Activated T-cell treated with anti-CD3 and anti-CD28 coated beads, Interleukin-2, amount 50 U/mL, for 48 hours (primary cell): ENCODE measurements around the gene PROX1.

Source experiments
- DNase-seq, 2 experiments: peaks; one replicate each; pipeline ENCODE4 v3.0.0-alpha.2; 2020

The PROX1 gene

DNA sequence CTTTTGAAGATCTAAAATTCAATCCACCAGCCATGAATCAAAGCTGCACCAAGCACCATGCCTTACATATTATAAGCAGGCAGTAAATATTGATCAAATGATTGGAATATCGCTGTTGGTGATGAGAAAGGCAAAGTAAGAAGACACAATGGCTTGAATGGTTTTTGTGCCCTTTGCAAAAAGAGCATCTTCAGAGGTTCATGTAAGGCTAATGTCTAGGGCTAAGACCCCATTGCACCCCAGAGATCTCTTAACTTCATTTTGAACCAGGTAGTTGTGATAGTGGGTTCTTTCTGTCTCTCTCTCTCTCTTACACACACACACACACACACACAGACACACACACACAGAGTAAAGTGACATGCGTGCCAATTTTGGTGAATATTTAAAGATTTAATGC lies 12.0 kb downstream of the PROX1 start:
- DNase-seq: no peak

DNA sequence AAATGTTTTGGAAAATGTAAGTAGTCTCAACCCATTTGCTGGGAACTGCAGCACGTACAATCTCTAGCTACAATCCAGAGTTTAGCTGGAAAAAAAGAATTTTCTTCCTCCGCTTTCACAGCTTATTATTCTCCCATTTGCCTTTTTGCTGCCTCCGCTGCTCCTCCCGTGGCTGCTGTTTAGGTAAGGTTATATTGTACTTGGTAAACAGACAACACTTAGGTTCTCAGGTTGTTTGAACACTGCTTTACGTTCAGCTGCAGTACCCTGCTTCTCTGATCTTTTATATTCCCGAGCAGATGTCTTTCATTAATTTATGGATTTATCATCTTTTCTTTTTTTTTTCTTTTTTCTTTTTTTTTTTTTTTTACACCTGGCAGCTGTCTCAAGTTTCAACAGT lies 14.3 kb downstream of the PROX1 start:
- DNase-seq: no peak

DNA sequence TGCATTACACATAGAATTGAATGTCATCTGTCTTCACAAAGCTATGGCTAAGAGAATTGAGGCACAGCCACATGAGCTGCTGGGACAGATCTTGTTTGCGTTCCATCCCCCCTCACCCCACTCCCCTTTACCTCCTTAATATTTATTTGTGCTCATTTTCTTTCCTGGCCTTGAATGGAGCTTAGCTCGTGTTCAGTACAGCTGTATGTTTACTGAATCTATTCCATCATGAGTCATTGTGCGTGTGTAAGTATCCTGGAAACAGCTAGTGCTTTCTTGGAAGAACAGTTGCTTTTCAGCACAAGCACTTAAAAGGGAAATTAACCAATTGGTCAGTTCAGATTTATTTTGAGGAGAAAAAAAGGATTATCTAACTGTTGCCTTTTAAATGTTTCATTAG lies 14.7 kb downstream of the PROX1 start:
- DNase-seq: no peak

DNA sequence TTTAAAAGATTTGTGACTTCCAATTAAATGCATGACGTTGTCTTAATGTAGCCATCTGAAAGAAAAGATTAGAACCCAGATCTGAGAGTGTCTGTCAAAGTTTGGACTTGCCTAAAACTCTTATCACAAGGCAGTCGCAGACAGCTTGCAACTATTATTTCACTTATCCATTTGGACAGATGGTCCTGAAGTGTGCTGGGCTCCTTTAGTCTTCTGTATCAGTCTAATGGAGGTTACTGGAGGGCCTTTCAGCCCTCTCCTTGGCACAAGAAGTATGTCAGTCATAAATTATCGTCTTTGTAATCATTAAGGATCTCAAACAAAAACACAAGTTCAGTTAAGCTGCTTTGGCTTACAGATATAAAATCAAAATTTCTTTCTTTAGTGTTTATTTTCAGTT lies 15.5 kb downstream of the PROX1 start:
- DNase-seq: no peak

DNA sequence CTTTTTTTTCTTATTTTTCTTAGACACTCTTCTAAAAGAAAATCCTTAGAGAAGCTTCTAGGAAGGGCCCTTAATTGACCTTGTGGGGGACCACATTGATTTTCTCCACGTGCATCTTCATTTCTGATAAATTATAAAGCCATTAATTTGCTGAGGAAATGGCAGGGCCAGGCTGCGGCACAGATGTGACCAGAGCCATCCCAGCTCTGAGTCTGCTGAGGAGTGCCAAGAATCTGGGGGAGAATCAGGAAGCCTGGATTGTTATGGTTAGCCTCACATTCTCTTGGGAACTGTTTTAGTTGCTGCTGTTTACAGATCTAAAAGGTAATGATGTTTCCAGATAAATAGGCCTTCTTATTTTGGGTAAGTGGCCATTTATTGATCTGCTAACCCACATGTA lies 16.2 kb downstream of the PROX1 start:
- no peak for DNase-seq

DNA sequence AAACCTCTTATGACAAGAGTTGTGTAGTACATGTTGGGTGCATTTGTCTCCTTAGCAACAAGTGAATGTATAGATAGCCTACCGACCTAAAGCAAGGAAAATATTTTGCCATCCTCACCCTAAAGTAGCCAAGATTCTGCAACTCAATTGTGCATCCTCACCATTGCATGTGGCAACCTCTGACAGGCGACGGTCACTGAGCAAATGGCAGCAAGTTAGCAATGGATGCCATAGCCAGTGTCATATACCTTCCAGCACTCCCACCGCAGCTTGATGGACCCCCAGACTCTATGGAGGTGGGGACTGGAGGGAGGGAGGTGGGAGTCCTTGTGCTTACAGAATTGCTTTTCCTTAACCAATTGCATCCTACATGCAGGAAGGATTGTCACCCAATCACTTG lies 17.0 kb downstream of the PROX1 start:
- no peak for DNase-seq

DNA sequence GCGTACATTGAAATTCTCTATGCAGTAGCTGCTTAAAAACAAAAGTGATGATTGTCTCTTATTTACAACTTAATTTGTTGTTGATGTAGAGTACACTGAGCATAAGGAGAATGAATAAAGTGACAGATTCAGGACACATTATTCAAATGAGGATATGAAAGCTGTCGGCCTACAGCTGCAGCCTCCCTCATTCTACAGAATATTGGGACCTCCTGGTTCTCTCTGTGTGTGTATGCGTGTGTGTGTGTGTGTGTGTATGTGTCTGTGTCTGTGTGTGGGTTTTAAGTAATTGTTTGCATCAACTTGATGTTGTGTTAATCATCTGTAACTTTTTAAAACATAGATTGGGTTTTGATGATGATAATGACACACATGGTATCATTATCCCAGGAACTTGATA lies 17.9 kb downstream of the PROX1 start:
- DNase-seq: no peak

DNA sequence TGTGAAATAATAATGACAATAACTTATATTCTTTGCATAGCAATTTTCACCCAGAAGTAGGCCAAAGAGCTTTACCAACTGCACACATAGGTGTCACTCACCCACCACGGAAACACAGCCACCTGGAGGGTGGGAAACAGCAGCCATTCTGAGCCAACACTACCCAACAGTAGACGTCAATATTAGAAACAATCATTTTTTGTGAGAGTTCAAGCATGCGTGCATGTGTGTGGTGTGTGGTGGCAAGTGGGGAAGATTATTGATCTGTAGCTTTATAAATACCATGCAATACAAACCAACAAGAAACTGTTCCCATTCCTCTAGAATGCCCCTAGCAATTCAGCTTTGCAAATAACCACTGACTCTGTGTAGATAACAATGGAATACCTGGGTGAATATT lies 19.1 kb downstream of the PROX1 start:
- no peak for DNase-seq

DNA sequence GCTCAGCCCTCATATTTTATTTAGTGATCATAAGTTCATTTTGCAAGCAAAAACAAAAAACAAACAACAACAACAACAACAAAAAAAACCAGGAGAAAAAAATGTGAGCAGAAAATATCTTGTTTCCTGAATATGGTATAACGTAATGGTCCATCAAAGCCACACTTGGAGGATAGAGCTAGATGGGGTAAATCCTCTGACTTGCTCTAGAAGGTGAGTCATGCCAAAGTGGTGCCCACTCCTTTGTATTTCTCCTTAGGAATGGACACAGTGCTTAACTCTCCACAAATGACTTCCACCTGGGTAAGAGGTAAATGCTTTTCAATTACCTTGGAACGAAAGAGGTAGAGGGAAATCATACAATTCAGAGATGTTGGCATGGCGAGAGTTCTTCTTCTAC lies 20.6 kb downstream of the PROX1 start:
- no peak for DNase-seq

DNA sequence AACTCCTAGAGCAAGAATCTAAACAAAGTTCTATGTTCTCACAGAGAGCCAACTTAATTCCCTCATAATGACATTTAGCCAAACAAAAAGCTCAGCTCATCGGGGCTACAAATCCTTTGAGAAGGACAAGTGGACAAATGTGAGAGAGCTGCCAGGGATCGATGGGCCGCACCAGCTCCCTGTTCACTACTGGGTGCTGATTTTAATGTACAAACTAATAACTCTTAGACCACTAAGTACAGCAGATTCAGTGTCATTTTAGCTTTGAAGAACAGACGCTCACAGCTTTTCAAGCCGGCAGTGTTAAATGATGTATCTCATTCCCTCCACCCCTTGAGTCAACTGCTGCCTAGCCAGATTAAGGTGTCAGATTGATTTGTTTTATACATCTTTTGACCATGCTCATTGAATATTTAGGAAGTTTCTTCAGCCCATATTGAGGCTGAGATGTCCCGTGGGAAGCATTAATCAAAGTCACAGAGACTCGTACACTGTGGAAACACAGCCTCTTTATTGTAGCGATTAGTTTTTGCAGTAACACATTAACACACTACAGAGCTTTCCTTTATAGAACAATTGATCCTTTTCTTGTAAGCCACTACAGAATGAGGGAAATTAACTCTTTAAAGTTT lies 21.1 kb downstream of the PROX1 start:
- no peak for DNase-seq

DNA sequence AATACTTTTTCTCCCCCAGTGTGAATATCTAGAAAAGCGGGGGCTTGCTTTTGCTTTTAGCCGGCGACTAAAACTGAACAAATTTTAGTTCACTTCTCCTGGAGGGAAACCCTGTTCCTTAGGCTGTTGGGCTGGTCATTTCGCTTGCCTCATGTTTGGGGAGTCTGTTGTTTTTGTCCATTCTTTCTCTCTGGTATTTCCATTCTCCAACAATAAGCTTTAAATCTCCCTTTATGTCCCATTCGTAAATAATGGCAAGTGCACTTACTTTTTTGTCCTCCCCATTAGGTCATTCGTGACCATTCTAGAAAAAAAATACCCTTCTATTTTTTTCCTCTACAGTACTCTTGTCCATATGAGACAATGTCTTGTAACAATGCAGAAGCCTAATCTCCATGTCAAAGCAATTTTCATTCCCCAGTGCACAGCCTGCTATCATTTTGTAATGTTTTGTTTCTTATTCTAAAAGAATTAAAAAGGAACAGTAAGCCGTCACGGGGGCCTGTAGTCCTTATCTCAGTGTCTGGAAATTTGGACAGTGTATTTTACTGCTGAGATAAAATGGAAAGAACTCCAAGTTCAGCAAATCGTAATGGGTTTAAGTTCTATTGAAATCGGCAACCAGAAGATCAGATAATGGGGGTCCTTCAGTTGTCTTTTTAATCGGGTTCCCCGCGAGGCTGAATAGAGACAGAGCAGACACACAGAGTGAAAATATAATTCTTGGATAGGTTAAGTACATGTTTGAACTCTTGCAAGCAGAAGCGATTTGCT lies 21.8 kb downstream of the PROX1 start:
- DNase-seq: no peak

DNA sequence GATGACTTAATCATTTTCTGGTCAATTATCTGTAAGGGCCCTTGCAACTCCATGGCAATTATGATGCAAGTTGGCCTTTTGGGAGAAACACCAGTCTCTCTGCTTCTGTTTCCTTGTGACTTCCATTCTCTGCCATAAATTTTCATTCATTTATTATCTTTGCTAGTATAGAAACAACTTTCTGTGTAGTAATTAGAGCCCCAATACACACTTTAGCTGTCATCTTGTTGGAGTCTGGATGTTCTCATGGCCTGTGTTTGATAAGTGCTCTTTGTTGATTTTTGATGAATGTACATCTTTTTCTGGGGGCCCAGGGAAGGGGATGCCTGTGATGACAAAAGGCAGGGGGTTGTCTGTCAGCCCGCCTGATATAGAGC lies 22.4 kb downstream of the PROX1 start:
- DNase-seq: no peak

DNA sequence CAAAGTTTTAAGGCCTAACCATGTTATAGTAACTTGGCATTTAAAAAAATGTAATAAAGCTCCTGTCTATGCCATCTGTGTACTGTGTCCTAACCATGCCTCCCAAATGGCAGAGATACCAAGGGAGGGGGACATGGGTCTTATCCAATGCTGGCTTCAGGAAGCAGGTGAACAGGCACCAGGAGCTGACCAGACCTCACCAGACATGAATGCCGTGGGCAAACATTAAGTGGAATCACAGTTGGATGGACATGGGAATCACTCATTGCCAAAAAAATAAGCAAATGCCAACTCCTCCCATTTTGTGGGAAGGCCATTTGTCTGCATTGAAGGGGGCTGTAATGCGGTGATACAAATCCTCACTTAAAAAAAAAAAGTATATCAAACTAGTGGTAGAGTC lies 22.9 kb downstream of the PROX1 start:
- DNase-seq: no peak

DNA sequence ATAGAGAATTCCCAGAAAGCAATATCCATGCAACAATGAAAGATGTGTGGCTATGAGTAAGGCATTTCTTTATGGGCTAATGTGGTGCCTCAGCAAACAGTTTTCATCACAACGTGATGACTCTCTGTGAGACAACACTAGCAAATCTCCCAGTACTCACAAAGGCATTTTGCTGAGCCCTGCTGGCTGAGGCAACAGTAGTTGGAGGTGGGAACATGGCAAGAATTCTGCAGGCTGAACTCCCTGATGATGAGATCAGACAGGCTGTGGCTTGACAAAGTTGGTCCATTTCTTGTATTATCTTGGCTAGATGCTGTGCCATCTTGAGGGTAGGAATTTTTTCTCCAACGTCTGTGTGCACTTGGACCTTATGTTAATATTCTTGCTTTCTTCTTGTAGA lies 24.6 kb downstream of the PROX1 start:
- no peak for DNase-seq

DNA sequence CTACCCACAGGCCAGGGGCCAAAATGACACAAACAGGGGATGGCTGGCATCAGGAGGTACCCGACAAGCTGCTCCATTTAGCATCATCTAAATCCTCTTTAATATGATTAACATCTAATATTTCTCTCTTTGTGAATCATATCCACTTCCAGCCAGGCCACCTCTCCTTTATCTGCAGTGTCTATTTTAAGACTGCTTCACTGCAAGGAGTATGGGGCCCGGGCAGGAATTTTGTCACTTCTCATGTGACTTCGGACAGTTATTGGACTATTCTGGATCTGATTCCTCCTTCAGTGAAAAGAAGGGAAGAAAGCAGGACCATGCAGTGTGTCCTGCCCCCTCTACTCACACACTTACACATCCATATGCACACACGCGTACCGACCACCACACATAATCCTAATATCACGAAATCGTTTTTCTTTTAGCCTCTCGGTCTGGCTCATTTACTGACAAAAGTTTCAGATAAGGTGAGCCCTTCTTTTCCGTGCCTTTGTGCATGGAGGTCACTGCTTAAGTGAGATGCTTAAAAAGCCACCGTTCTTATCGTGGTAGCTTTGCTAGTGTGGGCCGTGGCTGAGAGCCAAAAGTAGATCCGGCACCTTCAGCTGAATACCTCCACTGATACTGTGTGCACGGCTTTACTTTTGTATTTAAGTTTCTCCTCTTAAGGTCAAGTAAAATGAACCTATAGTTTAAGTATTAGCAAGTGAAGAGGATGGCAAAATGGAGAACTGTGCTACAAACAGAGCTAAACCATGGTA lies 26.0 kb downstream of the PROX1 start:
- no peak for DNase-seq

DNA sequence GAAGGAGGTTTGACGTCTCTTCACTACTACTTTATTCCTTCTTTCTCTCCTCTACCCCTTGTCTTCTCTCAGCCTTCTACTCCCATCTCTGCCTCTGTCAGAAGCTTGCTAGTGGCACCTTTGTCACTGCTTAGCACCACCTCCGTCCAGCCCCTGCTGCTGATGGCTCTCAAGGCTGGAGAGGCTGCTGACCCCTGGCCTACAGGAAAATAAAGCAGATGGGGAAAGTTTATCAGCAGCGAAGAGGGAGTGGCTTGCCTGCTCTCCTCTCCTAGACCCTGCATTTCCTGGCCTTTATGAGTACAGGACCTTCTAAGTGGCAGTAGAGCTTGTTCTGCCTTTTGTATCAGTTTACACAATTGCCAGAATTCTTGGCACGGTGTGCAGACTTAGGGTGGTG lies 27.0 kb downstream of the PROX1 start:
- no peak for DNase-seq

DNA sequence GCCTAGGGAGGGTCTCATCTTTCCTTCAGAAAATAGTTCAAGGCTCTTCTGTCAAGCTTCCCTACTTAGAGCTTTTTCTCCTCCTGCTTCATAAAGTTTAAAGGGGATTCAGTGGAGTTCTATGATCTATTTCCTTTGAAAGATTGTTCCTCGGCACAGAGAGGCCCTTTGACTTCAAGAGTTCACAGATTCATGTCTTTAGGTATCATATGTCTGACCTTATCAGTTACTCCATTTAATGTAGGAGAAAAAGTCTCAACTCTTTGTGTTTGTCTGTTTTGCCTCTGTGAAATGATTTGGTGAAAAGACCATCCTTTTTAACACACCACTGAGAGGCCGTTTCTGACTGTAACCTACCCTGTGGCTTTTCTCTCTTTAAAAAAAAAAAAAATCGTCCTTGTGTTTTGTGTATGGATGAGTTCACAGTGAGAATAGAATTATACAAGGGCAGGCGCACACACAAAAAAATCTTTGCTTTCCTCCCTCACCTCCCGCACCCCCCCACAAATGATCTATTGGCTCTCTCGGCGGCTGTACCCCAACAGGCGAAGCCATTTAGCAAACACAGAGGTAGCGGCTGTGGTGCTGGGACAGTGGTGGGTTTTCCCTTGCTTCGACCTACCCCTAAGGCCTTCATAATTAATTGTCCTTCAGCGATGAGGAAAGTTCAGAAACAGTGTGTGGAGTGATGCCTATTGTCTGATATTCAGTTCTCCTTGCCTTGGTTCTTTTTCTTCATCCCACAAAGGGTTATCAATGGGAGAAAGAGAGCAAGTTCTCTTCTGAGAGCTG lies 29.6 kb downstream of the PROX1 start:
- no peak for DNase-seq

DNA sequence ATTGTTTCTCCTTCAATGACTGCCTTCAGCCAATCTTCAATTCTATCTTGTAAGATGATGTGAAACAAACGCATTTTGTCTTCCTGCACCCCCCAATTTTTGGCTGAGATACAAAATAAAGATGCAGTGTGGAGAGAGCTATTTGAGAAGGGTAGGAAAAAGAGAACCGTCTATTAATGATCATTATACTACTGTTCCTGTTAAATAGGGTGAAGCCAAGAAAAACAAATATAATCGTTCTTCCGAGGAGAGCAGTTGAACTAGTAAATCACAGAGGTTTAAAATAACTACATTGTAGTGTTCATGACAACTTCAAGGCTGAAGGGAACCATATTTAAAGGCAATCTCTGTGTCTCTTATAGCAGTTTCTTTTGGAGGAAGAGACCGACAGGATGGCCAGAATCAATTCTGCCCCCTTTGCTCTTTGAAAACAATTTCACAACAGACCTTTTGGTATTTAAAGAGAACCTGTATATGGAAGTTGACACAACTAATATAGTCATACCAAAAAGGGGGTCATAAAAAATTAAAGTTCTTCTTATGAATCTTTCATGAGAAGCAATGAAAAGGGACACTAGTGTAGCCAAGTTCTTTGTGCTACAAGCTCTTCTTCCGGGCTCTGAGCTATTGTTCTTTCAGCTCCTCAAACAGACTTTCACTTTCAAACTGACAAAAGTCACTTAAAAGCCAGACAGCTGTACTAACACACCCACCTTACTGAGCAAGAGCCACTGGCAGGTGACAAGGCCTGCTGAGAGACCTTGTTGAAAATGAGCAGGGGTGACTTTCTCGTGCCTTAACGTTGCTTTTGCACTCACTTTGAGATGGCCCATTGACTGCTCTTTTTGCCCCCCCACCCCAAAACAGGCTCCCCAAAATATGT lies 30.9 kb downstream of the PROX1 start:
- no peak for DNase-seq

DNA sequence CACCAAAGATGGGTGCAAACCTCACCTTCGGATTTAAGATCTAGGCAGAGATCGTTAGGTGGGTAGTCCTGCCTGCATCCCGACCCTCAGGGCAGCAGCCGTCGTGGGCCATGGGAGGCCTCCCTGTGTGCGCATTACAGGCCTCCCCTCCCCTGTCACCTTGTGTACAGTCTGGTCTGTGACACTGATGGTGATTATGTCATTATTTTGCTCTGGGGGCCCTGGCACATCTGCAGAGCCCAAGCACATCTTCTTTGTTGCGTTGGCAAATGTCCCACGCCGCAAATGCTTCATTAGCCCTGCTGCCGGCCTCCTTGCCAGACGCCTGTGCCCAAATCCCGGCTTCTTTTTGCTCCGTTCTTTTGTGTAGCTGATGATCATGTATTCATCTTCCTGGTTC lies 31.7 kb downstream of the PROX1 start:
- no peak for DNase-seq

DNA sequence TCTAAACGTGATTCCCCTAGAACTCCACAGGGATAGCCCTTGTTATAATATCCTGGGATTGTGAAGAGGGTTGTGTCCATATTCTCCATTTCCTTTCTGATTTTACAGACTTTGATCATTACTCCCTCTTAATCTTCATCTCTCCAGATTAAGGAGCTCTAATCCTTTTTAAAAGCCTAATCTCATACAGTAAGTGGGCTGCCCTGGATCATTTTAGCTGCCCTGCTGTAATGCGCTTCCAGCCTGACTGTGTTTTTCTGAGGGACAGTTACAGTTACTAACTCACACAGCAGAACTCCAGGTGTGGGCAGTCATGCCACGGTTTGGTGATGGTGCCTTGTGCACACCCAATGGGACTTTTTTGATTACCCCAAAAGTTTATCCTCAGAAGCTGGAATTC lies 33.5 kb downstream of the PROX1 start:
- DNase-seq: no peak

DNA sequence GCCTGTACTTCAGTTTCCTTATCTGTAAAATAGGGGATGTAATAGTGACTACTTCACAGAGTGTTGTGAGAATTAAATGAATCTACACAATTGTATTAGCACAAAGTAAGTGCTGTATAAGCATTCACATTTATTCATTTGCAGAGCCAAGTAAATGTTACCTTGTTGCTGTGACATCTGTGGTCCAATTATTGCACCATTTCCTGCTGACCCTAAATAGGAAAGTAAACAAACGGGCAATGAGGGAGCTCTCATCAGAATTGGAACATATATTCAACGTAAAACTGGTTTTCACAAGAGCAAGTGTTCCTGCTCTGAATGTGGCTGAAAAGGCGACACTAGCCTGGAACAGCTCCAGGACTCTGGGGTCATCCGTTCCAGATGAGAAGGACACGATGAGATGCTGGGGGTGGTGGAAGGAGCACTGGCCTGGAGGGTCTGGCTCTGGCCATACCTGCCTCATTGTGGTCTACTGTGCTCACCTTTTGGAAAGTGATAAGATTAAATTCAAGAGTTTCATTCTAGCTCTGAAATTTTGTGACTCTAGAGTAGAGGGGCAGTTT lies 34.5 kb downstream of the PROX1 start:
- no peak for DNase-seq

DNA sequence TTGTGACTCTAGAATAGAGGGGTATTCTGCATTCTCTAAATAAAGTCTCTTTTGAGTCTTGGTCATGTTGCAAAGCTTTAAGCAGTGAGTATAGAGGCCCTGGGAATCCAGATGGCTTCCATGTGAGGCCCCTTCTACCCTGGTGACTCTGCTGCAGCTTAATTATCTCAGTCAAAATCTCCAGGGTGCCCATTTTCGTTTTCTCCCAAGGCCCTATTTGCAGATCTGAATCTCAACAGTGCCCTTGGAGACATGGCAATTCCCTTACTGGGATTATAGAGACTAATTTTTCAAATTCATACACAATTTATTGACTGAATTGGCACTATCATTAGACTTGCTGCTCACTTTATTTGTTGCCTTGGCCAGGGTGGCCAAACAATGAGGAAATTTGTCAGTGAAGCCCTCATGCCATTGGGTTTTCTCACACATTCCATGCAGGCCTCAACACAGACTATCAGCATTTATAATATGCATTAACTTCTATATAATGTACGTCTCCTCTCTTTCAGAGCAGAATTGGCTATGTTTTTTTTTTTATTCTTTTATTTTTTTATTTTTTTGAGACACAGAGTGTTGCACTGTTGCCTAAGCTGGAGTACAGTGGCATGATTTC lies 35.1 kb downstream of the PROX1 start:
- no peak for DNase-seq
